HCT116 (cell line): ENCODE data around the gene SHF.

Source experiments
- POLR2A ChIP-seq: IDR thresholded peaks from 2 replicates; pipeline ENCODE4 v1.7.0; 2011; ENCODE audit warnings: borderline replicate concordance; ENCODE audit not compliant: insufficient read depth, insufficient read length; ENCODE audit errors: extremely low read depth
- YY1 ChIP-seq: IDR thresholded peaks from 2 replicates; pipeline ENCODE4 v1.6.1; 2011; ENCODE audit warnings: low read length, low read depth, moderate library complexity, mild to moderate bottlenecking; ENCODE audit not compliant: insufficient replicate concordance; ENCODE audit errors: extremely low read depth
- ZNF274 ChIP-seq: fragments of 200-500 bp; sonication (Bioruptor generic); IDR thresholded peaks from 2 replicates; pipeline ENCODE4 v1.6.1; 2014; ENCODE audit warnings: mild to moderate bottlenecking, low read depth, low read length, inconsistent platforms
- TF ChIP-seq, protein P1 (sequence below), 3 experiments: fragments of 200-600 bp in 1 of 3; sonication (generic) in 1 of 3; IDR thresholded peaks in 2 of 3; conservative IDR thresholded peaks in 1 of 3; 2 replicates each; pipeline ENCODE4 v1.5.1; 2012 to 2017; ENCODE audit warnings: low read depth in 2 of 3, low read length in 2 of 3, antibody characterized with exemption in 1 of 3, borderline replicate concordance in 1 of 3, control low read depth in 1 of 3, mild to moderate bottlenecking in 1 of 3, mixed read lengths in 1 of 3, mixed run types in 1 of 3, moderate library complexity in 1 of 3; ENCODE audit not compliant: insufficient read depth in 1 of 3

DNA sequence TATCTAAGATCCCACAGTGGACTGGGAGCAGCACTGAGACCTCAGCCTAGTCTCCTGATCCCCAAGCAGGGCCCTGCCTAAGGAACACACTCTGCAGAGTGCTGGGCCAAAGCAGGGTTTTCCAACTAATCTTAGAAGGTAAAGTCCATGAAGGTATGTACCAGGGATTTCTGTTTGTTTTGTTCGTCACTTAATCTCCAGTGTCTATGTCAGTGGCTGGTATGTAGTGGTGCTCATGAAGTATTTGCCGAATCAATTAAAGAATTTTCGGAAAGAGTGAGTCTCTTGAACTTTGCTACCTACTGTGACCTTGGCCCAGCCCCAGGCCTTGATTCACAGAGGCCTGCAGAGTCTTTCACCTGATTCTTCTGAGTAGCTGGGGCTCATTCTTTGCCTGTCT is 56.3 kb downstream of the SHF start:
- TF ChIP-seq, protein P1, sequence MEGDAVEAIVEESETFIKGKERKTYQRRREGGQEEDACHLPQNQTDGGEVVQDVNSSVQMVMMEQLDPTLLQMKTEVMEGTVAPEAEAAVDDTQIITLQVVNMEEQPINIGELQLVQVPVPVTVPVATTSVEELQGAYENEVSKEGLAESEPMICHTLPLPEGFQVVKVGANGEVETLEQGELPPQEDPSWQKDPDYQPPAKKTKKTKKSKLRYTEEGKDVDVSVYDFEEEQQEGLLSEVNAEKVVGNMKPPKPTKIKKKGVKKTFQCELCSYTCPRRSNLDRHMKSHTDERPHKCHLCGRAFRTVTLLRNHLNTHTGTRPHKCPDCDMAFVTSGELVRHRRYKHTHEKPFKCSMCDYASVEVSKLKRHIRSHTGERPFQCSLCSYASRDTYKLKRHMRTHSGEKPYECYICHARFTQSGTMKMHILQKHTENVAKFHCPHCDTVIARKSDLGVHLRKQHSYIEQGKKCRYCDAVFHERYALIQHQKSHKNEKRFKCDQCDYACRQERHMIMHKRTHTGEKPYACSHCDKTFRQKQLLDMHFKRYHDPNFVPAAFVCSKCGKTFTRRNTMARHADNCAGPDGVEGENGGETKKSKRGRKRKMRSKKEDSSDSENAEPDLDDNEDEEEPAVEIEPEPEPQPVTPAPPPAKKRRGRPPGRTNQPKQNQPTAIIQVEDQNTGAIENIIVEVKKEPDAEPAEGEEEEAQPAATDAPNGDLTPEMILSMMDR (IDR thresholded peaks at IDR 0.05 in 2 of 3, conservative IDR thresholded peaks at IDR 0.05 in 1 of 3; ENCODE audit: borderline replicate concordance in 1 of 3, insufficient read depth in 1 of 3, low read depth in 2 of 3, low read length in 2 of 3) = no peak
- TF ChIP-seq YY1 = no peak
- TF ChIP-seq ZNF274 = no peak
- no peak for TF ChIP-seq POLR2A
